ENCODE results near the gene LRRC34.
A peak's percentile ranks its signal among the peaks of the same experiment; 100 is the strongest.

The LRRC34 gene

GRCh38 chr3:169813757-169814517 lies 1.2 kb upstream of the LRRC34 start:
- DNase-seq, result peak; percentile 52 to 66

DNA sequence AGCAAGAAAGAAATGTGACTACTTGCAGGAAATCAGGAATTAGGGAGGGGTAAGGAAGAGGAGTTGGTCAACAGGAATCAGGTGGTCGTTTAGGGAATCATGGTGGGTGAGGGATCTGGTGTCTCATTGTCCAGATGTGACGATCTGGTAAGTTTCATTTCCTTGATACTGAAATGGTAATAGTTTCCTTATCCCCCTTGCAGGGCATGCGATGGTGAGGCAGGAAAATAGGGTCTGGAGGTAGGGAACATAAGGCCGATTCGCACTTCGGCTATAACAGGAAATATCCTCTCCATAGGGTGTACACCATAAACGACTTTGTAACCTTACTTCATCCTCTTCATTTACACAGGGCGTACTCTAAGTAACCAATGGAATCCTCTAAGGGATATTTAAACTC lies 574 bp upstream of the LRRC34 start:
- DNase-seq, result no peak

DNA sequence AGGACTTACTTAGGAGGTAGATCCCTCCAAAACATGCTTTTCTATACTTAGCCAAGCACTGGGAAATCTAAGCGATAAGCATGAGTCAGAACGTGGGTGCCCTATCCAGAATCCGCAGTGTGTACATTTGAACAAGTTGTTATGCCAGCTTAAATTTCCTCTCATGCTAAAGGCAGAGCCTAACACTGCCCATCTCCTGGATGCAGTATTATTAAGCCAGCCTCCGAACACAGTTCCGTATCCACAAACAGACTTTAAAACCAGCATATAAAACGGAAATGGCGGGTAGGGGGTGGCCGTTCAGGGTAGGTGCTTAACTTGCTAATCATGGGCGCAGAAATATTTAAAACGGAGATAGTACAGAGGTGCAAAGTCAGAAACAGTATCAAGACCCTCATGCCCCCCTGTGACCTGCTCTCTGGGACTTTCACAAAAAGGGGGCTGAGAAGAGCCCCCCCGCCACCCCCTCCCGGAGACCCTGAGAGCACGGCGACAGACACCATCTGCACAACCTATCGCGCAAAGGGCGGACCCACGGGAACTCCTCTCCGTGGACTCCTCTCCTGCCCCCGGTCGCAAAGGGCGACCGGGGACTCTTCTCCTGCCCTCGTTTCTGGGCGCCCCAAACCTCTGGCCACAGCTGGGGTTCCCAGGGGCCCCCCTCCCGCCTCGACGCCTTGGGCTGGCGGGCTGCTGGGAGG lies 923 bp downstream of the LRRC34 start:
- DNase-seq, result peak in 1 of 2 donors; percentile 5

DNA sequence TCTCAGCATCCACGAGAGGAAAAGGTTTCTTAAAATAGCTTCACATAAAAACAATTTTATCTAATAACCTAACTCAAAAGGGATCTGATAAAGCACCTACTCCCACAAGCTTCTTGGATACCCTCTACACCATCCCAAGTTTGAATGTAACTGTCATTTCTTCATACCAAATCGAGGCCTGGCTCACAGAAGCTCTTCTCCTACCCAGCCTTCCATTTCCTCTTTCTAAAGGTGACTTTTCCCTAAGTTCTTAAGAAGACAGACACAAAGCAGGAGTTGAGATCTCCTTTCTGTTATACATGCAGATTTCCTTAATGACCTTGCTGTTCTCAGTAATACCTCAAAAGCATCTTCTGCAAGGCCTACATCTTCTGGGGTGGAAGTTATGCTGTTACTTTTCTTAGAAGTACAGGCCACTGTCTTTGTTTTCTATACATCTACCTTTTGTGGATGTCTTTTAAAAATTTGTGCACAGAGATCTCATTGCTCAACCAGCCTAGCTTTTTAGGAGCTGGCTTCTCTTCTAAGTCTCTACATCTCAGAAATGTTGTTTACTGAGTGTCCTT lies 3.4 kb downstream of the LRRC34 start:
- no peak for DNase-seq

- no peak for DNase-seq
Observed at GRCh38 chr3:169804681-169805080, 8.0 kb downstream of the LRRC34 start.

DNA sequence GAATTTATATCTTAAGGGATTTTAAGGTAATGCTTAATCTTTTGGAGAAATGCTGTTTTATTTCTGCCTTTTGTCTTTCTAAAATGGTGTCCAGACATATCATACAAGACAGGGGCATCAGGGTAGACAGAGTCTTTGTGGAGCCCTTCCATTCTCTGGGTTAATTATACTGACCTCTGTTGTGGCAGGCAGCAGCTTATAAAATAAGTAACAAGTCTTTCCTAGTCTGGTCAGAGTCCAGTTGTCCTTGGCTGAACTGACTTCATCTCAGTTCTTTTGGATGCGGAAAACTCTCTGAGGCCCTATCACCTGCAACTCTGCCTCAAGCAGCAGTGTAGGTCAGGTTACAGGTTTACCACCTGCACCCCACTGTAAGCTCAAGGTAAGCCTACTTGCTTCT lies 20.3 kb downstream of the LRRC34 start:
- no peak for DNase-seq

GRCh38 chr3:169790687-169791429 lies 21.8 kb downstream of the LRRC34 start:
- DNase-seq, result no peak

GRCh38 chr3:169790219-169790618 lies 22.5 kb downstream of the LRRC34 start:
- no peak for DNase-seq

DNA sequence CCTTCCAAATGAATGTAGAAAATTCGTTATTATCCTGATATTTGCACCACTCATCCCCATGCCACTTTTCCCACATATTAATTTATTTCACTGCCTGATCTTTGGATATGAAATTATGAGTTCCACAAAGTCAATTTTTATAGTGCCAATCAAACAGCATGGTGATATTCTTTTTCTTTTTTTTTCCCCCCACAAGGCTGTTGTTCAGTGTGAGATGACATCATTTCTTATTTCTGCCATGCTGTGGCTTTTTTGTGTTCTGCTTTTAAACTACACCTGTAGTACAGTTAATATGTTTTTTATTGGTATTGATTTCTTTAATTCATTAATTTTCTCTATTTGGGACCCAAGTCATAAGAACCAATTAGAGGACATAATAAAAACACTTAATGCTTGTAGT lies 24.9 kb downstream of the LRRC34 start:
- DNase-seq, result no peak

DNA sequence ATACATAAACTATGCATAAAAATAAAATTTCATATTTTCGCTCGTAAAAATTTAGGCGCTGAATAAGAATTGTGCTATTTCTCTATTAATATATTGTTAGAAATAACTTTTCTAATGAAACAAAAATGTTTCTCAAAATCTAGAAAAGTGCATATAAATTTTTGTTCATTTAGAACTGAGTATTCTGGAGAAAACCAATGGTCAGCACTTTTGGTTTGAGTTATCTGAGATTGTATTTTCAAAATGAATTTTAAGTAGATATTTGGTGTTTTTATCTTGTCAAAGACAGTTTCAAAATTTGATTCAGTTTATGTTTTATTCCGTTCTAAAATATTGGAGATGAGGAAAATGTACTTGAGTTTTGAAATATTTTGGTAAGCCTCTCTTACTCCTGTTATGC lies 25.6 kb downstream of the LRRC34 start:
- DNase-seq, result no peak

DNA sequence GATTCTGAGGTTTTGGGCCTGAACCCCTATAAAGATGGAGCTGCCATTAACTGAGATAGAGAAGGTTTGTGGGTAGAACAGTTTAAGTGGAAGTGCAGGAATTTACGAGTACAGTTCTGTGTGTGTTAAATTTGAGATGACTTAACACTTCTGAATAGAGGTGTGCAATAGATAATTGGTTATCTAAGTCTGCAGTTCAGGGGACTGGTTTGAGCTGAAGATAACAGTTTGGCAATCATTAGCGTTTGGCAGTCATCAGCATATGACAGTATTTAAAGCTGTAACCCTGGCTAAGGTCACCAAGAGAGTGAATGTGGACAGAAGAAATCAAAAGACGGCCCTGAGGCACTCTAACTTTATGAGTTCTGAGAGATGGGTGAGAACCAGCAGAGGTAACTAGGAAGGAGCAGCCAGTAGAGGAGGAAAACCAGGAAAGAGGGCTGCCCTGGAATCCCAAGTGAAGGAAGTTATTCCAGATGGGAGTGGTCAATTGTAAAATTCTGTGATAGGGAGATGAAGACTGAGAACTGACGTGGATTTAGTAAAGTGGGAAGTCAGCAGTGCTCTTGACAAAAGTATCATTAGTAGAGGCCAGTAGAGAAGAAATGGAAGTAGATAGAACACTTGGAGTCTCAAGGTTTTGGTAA lies 31.4 kb downstream of the LRRC34 start:
- DNase-seq, result no peak

- DNase-seq, result no peak
Observed at GRCh38 chr3:169780742-169781141, 32.0 kb downstream of the LRRC34 start.

GRCh38 chr3:169777822-169778221 lies 34.9 kb downstream of the LRRC34 start:
- no peak for DNase-seq

DNA sequence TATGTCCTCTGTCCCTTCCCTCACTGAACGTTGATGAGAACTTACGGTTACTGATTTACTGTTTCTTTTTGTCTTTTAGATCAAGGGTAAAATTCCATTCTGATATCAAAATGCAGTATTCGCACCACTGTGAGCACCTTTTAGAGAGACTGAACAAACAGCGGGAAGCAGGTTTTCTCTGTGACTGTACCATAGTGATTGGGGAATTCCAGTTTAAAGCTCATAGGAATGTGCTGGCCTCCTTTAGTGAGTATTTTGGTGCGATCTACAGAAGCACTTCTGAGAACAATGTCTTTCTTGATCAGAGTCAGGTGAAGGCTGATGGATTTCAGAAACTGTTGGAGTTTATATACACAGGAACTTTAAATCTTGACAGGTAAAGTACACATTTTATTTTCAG lies 38.5 kb downstream of the LRRC34 start:
- no peak for DNase-seq

- peak; percentile 83 to 89 for DNase-seq
Observed at GRCh38 chr3:169772897-169773816, 39.5 kb downstream of the LRRC34 start, which contains the start of gene MYNN. Gene MYNN (plus strand): TSS chr3:169773396. CDS start chr3:169774296, 900 bp downstream.

GRCh38 chr3:169772305-169772896 lies 40.3 kb downstream of the LRRC34 start:
- DNase-seq, result no peak

DNA sequence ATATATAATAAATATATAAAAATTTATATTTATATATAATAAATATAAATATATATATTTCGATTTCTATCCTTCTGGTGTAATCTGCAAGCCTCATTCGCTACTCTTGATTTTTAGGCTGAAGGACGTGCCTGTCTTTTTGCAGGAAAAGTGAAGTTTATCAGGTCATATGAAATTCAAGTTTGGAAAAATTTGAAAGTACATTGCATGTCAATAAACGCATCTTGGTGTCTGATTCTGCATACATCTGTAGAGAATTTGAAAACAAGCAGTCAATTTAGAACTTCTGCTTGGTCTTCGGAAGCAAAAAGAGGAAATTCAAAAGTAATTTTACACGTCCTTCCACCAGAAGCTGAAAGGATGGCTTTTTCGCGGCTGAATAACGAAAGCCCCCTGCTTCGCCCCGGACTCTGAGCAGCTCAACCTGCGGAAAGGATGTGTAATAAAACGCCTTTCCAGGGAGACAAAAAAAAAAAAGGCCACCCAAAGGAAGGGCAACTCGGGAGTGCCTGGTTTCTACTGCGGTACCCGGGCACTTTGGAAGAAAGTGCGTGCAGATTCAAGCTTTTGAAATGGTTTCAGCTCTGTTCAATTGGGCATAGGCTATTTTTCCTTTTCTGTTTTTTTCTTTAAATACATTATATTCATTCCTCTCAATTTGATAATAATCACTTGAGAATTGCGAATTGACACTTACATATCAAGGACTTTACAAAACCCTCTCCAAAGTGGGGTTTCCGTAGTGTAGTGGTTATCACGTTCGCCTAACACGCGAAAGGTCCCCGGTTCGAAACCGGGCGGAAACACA lies 41.0 kb downstream of the LRRC34 start:
- peak; percentile 66 for DNase-seq

DNA sequence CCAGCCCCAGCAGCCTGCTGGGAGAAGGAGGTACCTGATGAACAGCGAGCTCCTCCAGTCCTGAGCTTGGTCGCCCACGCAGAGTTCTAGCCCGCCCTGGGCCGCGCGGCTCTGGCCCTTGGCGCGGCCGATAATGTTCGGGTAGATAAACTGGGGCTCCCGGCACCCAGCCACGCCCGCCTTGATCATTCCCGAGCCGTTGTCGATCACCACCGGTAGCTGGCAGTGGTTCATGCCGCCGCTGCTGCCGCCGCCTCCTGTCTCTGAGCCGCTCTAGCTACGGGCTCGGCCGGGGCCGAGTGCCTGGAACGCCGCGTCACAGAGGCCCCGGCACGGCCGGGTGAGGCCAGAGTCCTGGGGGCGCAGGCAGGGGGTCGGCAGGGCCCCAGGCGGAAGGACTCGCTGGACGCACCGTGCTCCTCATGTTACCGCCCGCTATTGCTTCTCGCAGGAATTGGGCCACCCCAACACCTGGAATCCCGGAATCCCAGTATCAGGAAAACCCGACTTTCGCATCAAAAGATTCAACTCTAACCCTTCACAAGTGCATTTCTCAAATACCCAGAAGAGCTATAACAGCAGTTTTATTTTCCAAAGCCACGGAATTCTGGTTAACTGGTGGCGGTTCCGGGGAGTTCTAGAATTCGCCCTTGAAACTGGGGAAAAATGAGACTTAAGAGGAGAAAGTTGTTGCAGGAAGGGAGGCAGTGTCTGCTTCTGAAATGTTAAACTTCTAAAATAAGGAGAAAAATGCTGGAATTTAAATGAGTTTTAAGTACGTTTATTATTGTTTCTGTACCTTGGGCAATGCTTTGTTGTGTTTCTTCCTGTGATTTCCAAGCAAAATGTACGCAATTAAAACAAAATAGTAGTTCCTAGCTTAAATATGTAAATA lies 43.2 kb downstream of the LRRC34 start, which contains the start of gene ACTRT3:
Gene ACTRT3 (minus strand): TSS at position 275 of the 895 bp plus-strand sequence. CDS start 41 bp downstream, at position 234.
- DNase-seq, result peak; percentile 48 to 54

All from stimulated activated CD4-positive, alpha-beta T cell treated with anti-CD3 and anti-CD28 coated beads, Interleukin-2, amount 100 ng/mL, for 48 hours (primary cell).